ENCODE measurements around the gene GLT1D1.

GLT1D1 gene

GRCh38 chr12:129002427-129002826, 149.1 kb downstream of the GLT1D1 start:
- DNase-seq: peak; percentile 18

DNA sequence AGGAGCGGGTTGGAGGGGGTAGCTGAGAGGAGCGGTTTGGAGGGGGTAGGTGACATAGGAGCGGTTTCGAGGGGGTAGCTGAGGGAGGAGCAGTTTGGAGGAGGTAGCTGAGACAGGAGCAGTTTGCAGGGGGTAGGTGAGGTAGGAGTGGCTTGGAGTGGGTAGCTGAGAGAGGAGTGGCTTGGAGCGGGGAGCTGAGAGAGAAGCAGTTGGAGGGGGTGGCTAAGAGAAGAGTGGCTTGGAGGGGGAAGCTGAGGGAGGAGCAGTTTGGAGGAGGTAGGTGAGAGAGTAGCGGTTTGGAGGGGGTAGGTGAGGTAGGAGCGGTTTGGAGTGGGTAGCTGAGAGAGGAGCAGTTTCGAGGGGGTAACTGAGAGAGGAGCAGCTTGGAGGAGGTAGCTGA, 152.1 kb downstream of the GLT1D1 start:
- DNase-seq: no peak

DNA sequence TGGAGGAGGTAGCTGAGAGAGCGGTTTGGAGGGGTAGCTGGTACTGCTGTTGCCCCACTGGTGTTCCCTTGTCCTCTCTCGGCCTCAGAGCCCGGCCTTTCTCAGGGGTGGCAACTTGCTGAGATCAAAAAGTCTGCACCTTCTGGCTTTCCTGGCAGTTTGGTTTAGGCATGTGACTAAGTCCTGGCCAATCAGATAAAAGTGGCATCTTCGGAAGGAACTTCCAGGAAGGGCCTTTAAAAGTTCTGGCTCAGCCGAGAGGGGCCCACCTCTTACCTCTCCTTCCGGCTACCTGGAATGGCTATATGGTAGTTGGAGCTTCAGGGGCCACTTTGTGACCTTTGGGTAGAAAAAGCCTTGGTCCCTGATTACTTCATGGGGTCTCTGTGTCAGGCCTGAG, 152.6 kb downstream of the GLT1D1 start:
- DNase-seq: no peak

DNA sequence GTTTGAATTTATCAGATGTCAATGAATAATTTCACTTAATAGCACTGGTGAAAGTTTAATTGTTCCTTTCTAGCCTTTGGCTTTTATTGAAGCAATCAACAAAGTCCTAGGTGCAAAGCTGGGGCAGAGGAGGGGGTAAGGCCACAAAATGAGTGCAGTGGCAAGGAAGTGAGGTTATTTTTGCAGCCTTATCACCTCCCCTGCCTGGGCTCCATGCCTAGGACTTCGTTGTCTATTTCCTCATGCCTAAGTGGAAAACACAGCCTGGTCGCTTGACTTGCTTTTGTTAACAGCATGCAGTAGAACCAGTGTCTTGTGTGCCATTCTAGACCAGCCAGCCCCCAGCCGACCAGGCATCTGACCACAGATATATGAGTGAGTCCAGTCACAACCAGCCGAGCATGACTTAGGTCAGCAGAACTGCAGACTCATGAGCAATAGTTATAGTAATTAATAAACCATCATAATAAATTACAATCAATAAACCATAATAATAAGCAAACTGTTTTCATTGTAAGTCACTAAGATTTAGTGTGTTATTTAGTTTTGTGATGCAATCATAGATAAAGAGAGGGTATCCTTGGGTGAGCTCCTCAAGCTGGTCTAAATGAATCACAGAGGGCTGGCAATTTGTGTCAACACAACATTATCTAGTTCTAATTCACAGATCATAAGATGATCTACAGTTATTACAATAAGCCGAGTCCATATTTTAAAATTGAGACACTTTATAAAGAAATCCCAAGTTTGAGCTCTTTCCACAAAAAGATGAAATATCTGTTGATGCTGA, 156.8 kb downstream of the GLT1D1 start:
- DNase-seq: no peak

GRCh38 chr12:129016159-129016558, 162.9 kb downstream of the GLT1D1 start:
- DNase-seq: no peak

GRCh38 chr12:129025055-129025454, 171.8 kb downstream of the GLT1D1 start:
- no peak for DNase-seq

GRCh38 chr12:129028844-129029243, 175.6 kb downstream of the GLT1D1 start:
- DNase-seq: no peak

Data from right kidney (tissue), 1 donor.